ENCODE data around the gene KIAA1549. TPM values are rescaled to one million over a fixed set of nuclear protein-coding genes. Genes with fewer than 3 reads are reported as not detected.

The KIAA1549 gene
- total RNA-seq, 4 donors from 2014 or later = 2.3 to 3.2 (median 2.8) TPM

GRCh38 chr7:138785587-138786437 is 195.4 kb downstream of the KIAA1549 start:
- H3K36me3 ChIP-seq = no peaks in the 10 kb centered on the region
- no peak overlapping the region for H3K27ac ChIP-seq (replicated peaks in 1 of 4)
- TF ChIP-seq POLR2AphosphoS5 (IDR thresholded peaks at IDR 0.05) = no peak
- DNase-seq (ENCODE audit: extremely low spot score) = no peak
- intact Hi-C loops (cut with DNase I) = no loop called here
- no peaks in the 10 kb centered on the region for H3K4me1 ChIP-seq
- no peaks in the 10 kb centered on the region for H3K9me3 ChIP-seq
- 46% methylated on average over 10 of the region's 10 CpGs for WGBS
- H3K27me3 ChIP-seq = peaks cover 0 to 11% (median 0%) of the 10 kb centered on the region in 4 donors
- no peak overlapping the region for H3K4me3 ChIP-seq

- Histone ChIP-seq H3K36me3 (no peaks in the 10 kb centered on the region), H3K4me3 (no peak overlapping the region), H3K27ac (replicated peaks in 1 of 4) (no peak overlapping the region), H3K27me3 (peaks cover 0 to 11% (median 0%) of the 10 kb centered on the region in 4 donors), H3K9me3 (no peaks in the 10 kb centered on the region), H3K4me1 (no peaks in the 10 kb centered on the region)
- TF ChIP-seq POLR2AphosphoS5 (IDR thresholded peaks at IDR 0.05) (no peak), EP300 (IDR thresholded peaks at IDR 0.05) (no peak), POLR2A (IDR thresholded peaks at IDR 0.05; ENCODE audit: low read depth) (no peak)
- intact Hi-C loops (cut with DNase I) = no loop called here
- WGBS = 27% methylated on average over 4 of the region's 4 CpGs
- no peak for DNase-seq (ENCODE audit: extremely low spot score)
Measured at GRCh38 chr7:138784692-138785091, 196.5 kb downstream of the KIAA1549 start.

Small RNA genes lying within 50 kb of the gene (small RNA-seq; reads per million reads assigned to genes)
- 0 reads per million in 3 donors for gene RNU6-1272P

Other genes starting within 250 kb of the KIAA1549 start
- not detected for gene TMEM213, start 183.4 kb downstream of the KIAA1549 start, total RNA-seq
- not detected for gene ATP6V0A4, start 183.2 kb downstream of the KIAA1549 start, total RNA-seq
- 10 to 100 TPM in 2 of 4 donors, 1 to 10 TPM in 2; 7.0 to 15.4 (median 10.2) TPM for gene ZC3HAV1L, start 54.7 kb upstream of the KIAA1549 start, total RNA-seq
- gene ZC3HAV1, start 128.3 kb upstream of the KIAA1549 start, total RNA-seq = 10 to 100 TPM; 23.7 to 29.5 (median 27.6) TPM
- 10 to 100 TPM in 3 of 4 donors, 1 to 10 TPM in 1; 8.9 to 15.0 (median 10.8) TPM for gene UBN2, start 249.8 kb upstream of the KIAA1549 start, total RNA-seq